Measurements from ENCODE around the gene MUC5AC. TPM values are rescaled to one million over a fixed set of nuclear protein-coding genes. Genes with fewer than 3 reads are reported as not detected.

MUC5AC gene
- total and polyA plus RNA-seq, 12 donors, result under 0.01 TPM; not detected in 9

Other genes with a start within 250 kb of the MUC5AC start
- 100 to 1,000 TPM in 5 of 9 donors, 10 to 100 TPM in 4; 46.0 to 220 (median 100) TPM for gene CHID1, start 247.1 kb upstream of the MUC5AC start, total RNA-seq
- 10 to 100 TPM; 39.2 to 60.1 (median 56.3) TPM for gene CHID1, start 247.1 kb upstream of the MUC5AC start, polyA plus RNA-seq
- gene AP2A2, start 232.1 kb upstream of the MUC5AC start, total RNA-seq, result 100 to 1,000 TPM in 3 of 9 donors, 10 to 100 TPM in 6; 15.3 to 115 (median 74.8) TPM
- 10 to 100 TPM; 28.6 to 98.5 (median 71.4) TPM for gene AP2A2, start 232.1 kb upstream of the MUC5AC start, polyA plus RNA-seq
- gene MUC6, start 121.2 kb upstream of the MUC5AC start, total RNA-seq, result under 1 TPM in 3 of 9 donors, not detected in 6; under 0.01 to 0.04 (median 0.04) TPM
- gene MUC6, start 121.2 kb upstream of the MUC5AC start, polyA plus RNA-seq, result under 1 TPM in 2 of 3 donors, not detected in 1; 0.13 to 0.72 TPM
- gene MUC2, start 83.1 kb upstream of the MUC5AC start, total RNA-seq, result under 1 TPM in 4 of 9 donors, not detected in 5; 0.04 to 0.31 (median 0.20) TPM
- under 1 TPM in 1 of 3 donors, not detected in 2; under 0.01 TPM for gene MUC2, start 83.1 kb upstream of the MUC5AC start, polyA plus RNA-seq
- under 1 TPM in 4 of 9 donors, not detected in 5; 0.11 to 0.95 (median 0.82) TPM for gene MUC5B, start 65.1 kb downstream of the MUC5AC start, total RNA-seq
- gene MUC5B, start 65.1 kb downstream of the MUC5AC start, polyA plus RNA-seq, result under 1 TPM in 1 of 3 donors, not detected in 2; under 0.01 TPM
- 10 to 100 TPM; 18.9 to 84.1 (median 67.8) TPM for gene TOLLIP, start 151.7 kb downstream of the MUC5AC start, total RNA-seq
- gene TOLLIP, start 151.7 kb downstream of the MUC5AC start, polyA plus RNA-seq, result 10 to 100 TPM; 21.7 to 35.2 (median 23.2) TPM
- 10 to 100 TPM in 1 of 9 donors, 1 to 10 TPM in 3, under 1 TPM in 4, not detected in 1; 0.18 to 10.7 (median 1.1) TPM for gene BRSK2, start 232.0 kb downstream of the MUC5AC start, total RNA-seq
- 10 to 100 TPM in 1 of 3 donors, 1 to 10 TPM in 2; 2.0 to 24.5 (median 5.3) TPM for gene BRSK2, start 232.0 kb downstream of the MUC5AC start, polyA plus RNA-seq

Measured in adrenal gland (tissue), 12 donors.